ENCODE data around the gene GRHL3.

The GRHL3 gene

DNA sequence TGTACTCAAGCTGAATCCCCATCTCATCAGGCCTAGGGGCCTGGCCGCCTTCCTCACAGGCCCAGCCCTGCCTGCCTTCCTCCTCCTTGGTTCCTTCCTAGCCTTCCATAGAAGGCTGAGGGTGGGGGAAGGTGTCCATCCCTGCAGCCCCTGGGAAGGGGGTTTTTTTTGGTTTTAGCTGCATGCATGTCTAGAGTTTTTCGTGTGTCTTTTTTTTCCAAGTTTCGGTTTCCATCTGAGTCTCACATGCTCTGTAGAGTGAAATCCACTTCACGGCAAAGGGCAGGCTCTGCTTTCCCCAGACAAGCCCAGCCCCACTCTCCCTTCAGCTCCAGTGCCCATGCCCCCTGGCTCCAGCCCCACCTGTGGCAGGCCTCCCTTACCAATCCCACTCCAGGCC, 32.1 kb downstream of the GRHL3 start:
- no peak for TF ChIP-seq ZNF274 (IDR thresholded peaks at IDR 0.05; ENCODE audit: low read depth, low read length)
- H3K4me3 ChIP-seq (ENCODE audit: low read length) = no peak overlapping the region

- TF ChIP-seq ZNF274 (IDR thresholded peaks at IDR 0.05; ENCODE audit: low read depth, low read length) = no peak
- H3K4me3 ChIP-seq (ENCODE audit: low read length) = no peak overlapping the region
Measured at GRCh38 chr1:24351918-24352627, 32.9 kb downstream of the GRHL3 start.

DNA sequence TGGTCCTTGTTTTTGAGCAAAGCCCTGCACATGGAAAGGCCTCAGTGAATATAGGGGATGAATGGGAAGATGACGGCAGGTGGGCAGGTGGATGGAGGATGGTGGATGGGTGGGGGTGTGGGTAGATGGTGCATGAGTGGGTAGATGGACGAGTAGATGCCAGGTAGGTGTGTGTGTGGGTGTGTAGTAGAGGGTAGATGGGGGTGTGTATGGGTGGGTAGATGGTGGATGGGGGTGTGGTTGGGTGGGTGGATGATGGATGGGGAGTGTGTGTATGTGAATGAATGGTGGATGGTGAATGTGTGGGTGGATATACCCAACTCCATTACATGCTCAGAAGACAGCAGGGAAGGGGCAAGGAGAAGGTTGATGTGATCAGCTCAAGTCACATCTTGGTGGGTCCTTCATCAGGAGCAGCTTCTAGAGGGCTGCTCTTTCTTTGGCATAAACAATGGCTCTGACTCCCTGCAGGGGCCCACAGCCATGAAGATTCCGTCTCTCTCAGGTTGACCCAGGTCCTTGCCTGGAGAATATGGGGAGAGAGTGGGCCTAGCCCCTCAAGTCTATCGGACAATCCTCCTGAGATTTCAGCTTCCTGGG, 34.2 kb downstream of the GRHL3 start:
- no peak for TF ChIP-seq ZNF274 (IDR thresholded peaks at IDR 0.05; ENCODE audit: low read depth, low read length)
- no peak overlapping the region for H3K4me3 ChIP-seq (ENCODE audit: low read length)

- no peak overlapping the region for H3K4me3 ChIP-seq (ENCODE audit: low read length)
- TF ChIP-seq ZNF274 (IDR thresholded peaks at IDR 0.05; ENCODE audit: low read depth, low read length) = no peak
Measured at GRCh38 chr1:24355466-24355865, 36.3 kb downstream of the GRHL3 start.

DNA sequence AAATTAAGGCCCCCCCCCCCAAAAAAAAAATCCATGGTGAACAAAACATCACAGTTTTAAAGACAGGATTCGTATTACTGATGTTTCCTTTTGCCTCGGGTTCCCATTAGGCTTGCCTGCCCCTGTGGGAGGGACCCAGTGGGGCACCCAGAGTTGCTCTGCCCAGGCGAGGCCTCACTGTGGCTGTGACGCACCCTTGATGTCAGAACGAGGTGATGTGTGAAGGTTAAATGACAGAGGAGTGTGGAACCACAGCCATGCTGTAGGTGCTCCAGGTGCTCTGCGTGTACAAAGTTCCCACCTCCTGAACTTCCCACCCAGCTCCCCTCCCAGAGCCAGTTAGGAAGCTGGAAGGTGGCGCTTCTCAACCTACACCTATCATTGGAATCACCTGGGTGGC, 37.9 kb downstream of the GRHL3 start:
- TF ChIP-seq ZNF274 (IDR thresholded peaks at IDR 0.05; ENCODE audit: low read depth, low read length) = no peak

DNA sequence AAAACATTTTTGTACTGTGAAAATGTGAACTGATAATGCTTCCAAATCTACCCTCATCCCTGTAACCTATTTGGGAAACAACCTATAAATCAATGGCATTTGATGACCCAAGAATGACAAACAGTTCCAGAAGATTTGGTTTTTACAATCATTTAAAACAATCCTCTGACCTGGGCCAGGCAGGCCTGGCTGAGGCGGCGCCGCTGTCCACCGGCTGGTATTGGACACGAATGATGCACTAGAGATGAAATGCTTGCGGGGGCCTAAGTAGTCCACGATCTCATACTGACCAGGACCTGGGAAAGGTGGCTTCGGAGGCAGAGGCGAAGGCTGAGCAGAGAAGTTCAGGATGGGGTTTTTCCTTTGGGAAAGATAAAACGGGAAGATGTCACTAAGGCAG, 41.5 kb downstream of the GRHL3 start:
- no peak overlapping the region for H3K4me3 ChIP-seq (ENCODE audit: low read length)
- no peak for TF ChIP-seq ZNF274 (IDR thresholded peaks at IDR 0.05; ENCODE audit: low read depth, low read length)

More for the DNA sequence above, 37.9 kb downstream of the GRHL3 start:
- H3K4me3 ChIP-seq (ENCODE audit: low read length) = no peak overlapping the region

DNA sequence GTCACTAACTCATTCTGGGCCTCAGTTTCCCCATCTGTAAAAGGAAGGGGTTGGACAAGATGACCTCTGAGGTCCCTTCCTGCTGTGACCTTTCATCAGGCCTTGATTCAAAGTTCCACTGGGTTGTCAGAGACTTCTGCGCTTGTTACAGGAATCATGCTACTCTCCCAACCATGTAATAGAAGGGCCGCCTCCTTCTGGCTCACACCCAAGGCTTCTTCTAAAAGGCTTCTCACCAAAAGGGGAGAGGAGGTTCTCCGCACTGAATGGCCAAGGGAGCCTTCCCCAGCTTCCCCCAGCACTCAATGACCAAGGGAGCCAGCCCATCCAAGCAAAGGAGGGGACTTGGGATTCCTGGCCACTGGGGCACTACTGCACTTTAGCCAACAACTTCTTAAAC, 42.7 kb downstream of the GRHL3 start:
- TF ChIP-seq ZNF274 (IDR thresholded peaks at IDR 0.05; ENCODE audit: low read depth, low read length) = no peak

GRCh38 chr1:24362396-24362795, 43.2 kb downstream of the GRHL3 start:
- H3K4me3 ChIP-seq (ENCODE audit: low read length) = no peak overlapping the region
- TF ChIP-seq ZNF274 (IDR thresholded peaks at IDR 0.05; ENCODE audit: low read depth, low read length) = no peak

More for the DNA sequence above, 42.7 kb downstream of the GRHL3 start:
- H3K4me3 ChIP-seq (ENCODE audit: low read length) = no peak overlapping the region

GRCh38 chr1:24362982-24363614, 43.9 kb downstream of the GRHL3 start:
- H3K4me3 ChIP-seq (ENCODE audit: low read length) = no peak overlapping the region
- TF ChIP-seq ZNF274 (IDR thresholded peaks at IDR 0.05; ENCODE audit: low read depth, low read length) = no peak

DNA sequence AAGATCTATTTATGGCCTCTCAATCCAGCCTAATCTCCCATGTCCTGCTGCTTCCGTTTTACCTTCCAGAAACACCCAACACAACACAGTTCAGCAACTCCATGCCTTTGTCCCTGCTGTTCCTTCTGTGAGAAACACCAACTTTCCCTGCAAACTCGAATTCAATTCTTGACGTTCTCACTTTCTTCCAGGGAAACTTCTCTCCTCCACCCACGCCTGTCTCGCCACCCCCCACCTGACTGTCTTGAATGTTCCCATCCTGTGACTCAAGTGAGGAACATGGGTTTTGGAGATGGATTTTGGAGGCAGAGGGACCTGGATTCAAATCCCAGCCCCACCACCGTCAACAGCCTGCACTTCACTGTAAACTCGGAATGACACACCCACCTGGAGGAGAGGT, 44.8 kb downstream of the GRHL3 start:
- H3K4me3 ChIP-seq (ENCODE audit: low read length) = no peak overlapping the region
- TF ChIP-seq ZNF274 (IDR thresholded peaks at IDR 0.05; ENCODE audit: low read depth, low read length) = no peak

GRCh38 chr1:24364605-24364974, 45.4 kb downstream of the GRHL3 start:
- no peak overlapping the region for H3K4me3 ChIP-seq (ENCODE audit: low read length)
- TF ChIP-seq ZNF274 (IDR thresholded peaks at IDR 0.05; ENCODE audit: low read depth, low read length) = no peak

DNA sequence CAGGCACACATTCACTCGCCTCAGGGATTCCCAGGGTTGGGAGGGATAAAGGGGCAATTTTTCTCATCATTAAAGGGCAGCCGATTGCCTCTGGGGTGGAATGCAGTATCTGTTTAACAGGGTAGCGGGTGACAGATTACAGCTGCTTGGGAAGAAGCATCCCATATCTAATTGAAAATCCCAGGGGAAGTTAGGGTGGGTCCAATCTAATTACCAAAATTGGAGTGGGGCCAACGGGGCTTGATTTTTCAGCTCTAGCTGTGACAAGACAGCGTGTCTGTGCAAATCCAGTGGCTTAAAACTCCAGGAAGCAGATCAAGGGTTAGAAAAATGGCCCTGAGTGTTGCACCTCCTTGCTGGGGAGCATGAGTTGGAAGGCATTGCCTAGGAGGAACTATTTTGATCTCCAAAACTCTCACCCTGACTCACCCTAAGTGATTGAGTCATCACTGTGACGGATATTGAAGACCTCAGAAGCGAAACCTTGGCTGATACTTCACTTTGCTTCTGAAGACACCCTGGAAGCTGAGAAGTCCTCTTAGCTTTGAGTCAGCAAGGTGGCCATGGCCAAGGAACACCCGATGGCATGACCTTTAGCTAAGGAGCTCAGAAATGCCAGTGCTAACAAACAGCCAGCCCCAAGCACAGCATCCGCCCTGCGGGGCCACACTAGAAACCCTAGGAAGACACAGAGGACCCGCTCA, 46.0 kb downstream of the GRHL3 start:
- H3K4me3 ChIP-seq (ENCODE audit: low read length) = no peak overlapping the region
- no peak for TF ChIP-seq ZNF274 (IDR thresholded peaks at IDR 0.05; ENCODE audit: low read depth, low read length)

DNA sequence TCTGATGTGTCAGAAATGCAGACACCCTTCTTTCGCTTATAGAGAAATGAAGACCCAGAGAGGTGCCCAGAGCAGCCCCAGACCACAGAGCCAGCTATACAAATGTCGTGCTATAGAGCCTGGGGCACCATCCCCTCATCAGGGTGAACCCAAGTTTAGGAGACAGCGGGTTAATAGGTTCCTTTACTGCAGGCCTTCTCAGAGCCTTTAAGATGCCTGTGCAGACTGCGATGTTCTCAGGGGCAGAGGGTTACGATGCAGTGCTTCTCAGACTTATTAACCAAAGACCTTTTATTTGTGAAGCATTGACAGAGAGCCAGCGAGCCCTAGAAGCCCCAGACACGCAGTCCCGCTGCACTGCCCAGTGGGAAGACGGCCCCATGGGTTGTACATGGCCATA, 47.5 kb downstream of the GRHL3 start:
- no peak for TF ChIP-seq ZNF274 (IDR thresholded peaks at IDR 0.05; ENCODE audit: low read depth, low read length)
- no peak overlapping the region for H3K4me3 ChIP-seq (ENCODE audit: low read length)

GRCh38 chr1:24369199-24369598, 50.0 kb downstream of the GRHL3 start:
- no peak for TF ChIP-seq ZNF274 (IDR thresholded peaks at IDR 0.05; ENCODE audit: low read depth, low read length)
- no peak overlapping the region for H3K4me3 ChIP-seq (ENCODE audit: low read length)

DNA sequence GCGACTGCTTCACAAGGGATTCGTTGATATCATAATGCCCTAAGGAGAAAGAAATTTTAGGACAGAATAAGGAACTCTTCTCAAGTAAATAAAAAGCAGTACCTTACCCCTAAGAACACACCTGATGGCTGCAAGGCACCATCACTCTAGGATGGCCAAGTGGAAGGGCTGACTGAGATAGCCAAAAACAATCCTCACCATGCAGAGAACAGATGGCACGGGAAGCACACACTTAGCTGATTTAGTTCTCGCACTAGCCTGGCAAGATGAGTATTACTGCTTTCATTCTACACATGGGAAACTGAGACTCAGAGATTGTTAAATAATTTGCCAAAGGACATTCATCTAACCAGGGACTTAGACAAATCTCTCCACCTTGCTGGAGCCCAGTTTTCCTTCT, 50.6 kb downstream of the GRHL3 start:
- H3K4me3 ChIP-seq (ENCODE audit: low read length) = no peak overlapping the region
- no peak for TF ChIP-seq ZNF274 (IDR thresholded peaks at IDR 0.05; ENCODE audit: low read depth, low read length)

Data from GM08714 (cell line).